ENCODE measurements around the gene ICAM3.

Gene ICAM3

DNA sequence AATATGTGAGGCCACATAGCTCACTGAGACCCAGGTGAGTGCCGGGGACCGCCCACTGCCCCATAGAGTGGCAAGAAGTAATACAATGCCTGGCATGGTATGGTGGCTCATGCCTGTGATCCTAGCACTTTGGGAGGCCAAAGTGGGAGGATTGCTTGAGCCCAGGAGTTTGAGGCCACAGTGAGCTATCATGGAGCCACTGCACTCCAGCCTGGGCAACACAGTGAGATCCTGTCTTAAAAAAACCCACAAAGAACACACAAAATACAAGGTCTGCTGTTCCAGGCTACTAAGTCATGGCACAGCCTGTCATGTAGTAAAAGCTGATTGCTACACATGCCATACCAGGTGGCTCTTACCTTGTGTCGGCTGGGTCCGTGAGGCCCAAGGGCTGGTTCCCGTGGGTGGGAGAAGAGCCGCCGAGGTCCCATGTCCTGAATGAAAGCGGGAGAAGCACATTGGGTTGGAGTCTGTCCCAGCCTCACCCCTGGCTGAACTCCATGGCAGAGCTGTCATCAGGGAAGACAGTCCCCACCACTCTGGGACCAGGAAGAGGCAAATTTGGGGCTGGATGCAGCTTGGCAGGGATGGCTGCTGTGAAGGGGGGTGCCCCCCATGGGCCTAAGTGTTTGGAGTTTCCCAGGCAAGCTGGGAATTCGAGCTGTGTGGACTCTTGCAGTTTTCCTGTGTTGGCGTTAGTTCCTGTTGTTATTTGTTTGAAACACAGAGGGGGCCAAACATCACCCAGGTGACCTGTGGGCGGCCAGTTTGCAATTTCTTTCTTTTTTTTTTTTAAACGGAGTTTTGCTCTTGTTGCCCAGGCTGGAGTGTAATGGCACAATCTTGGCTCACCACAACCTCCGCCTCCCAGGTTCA lies 20.4 kb downstream of the ICAM3 start:
- DNase-seq, result no peak

DNA sequence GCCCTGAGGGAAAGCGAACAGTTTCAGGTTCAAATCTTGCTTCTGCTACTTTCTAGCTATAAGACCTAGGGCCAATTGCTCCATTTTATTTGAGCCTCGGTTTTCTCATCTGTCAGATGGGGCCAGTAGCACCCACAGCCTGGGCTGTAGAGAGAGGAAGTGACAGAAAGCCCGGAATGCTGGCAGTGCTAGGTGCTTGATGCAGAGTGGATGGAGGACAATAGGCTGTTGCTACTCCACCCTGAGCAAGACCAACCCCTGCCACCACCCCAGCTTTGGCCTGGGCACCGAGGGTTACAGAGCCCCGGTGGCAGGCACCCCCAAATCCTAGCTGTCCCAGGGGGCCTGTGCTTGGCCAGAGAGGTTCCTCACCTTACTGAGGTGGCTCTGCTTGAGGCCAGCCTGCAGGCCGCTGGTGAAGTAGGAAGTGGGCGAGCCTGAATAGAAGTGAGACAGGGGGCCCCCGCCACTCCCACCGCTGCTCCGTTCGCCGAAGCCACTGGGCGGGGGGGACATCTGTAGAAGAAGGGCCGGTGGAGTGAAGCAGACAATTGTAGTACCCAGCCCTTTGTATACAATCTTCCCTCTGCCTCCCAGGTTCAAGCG lies 21.5 kb downstream of the ICAM3 start:
- no peak for DNase-seq

DNA sequence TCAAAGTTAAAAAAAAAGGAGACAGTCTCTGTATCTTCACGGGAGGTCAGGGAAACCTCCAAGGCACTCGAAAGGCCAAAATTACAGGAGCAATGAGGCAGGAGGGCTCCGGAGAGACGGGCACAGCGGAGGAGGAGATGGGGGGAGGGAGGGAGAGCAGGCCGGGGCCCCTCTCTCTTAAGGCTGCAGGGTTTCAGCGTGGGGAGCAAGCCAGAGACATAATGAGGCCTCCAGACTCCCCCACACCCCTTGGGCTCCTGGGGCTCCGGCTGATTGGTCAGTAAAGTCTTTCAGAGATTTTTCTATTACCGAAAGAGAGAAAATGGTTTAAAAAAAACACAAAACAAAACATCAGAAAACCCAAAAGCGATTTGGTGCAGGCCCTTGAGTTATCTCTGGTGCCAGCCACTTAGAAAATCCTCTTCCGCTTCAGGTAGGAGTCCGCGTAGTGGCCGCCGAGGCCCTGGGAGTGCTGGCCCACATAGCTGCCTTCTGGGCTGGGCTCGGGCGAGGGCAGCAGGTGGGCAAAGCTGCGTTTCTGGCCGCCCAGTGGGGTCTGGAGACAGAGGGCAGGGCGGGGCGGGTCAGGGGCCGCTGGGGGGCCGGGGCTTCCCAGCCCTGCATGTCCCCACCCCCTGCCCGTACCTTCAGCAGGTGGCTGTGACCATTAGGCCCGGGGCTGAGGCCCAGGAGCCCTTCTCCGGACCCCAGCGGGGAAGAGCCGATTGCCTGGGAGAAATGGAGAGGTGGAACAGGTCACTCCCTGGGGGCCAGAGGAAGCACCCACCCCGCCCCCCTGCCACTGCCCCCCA lies 22.2 kb downstream of the ICAM3 start:
- DNase-seq, result no peak

DNA sequence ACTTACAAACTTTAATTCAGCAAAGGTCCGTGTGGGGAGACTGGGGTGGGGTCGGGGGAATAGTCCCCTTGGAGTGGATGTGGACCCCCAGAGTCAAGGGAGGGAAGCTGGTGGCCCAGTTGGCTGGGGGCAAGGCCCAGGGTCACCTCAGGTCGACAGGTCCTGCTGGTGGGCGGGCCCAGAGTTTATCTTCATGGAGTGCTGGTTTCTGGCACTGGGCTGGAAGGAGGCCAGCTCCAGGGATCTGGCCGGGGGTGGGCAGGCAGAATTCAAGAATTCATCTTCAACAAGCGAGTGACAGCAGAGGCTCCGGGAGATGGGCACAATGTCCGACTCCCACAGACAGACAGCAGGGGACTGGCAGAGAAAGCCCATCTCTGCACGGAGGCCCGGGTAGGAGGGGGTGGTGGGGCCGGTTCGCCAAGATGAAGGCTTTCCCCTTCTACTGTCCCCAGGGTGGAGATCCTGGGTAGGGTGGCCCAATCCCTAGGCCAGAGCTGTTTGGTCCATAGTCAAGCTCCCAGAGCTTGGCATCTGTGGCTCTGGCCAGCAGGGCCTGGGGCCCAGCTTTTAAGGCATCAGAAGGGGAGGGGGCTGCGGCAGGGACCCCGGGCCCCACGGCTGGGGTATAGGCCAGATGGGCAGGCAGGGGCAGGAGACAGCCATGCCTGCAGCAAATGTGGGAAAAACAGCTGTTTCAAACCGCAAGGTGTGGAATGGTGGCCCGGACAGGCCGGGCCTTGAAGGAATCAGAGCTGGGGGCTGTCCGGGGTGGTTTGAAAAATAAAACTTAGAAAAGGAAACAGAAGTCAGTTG lies 23.0 kb downstream of the ICAM3 start:
- no peak for DNase-seq

DNA sequence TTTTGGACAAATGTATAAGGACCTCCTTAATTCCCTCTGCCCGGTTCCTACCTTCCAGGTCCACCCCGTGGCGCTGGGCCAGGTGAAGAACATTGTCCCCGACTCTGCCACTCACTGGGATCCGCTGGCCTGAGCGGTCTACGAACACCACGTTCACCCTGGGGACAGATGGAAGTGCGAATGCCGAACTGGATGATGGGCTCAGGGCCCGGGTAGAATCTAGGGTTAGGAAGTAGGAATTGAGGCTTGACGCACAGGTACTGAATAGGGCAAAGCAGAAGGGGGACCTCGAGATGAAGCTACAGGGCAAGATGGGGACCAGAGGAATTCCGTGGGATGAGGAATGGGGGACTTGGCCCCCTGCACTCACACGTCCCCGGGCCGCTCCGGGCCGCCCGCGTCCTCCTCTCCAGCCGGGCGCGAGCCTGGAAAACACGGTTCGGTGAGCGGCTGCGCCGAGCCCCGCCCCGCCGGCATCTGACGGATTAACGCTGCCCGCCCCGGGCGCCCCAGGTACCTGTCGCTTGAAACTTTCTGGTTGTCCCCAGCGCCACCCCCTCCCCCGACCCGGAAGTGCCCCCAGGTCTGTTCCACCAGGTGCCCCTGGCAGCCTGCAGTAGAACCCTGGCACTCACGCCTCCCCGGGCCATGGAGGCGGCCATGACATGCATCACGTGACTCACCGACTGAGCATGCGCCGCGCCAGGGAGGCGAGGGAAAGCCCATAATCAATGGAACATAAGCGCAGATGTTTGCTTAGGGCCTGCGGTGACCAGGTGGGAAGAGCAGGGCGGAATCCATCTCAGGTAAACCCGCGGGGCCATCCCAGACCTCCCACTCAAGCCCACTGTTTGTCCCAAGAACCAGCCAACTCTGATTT lies 23.8 kb downstream of the ICAM3 start, which contains the start of gene FDX2:
TSS of gene FDX2 (minus strand) at position 681 of the 880 bp plus-strand sequence. CDS start at position 662, 19 bp downstream.
- DNase-seq, result peak; percentile 85 to 94 (median 89)

DNA sequence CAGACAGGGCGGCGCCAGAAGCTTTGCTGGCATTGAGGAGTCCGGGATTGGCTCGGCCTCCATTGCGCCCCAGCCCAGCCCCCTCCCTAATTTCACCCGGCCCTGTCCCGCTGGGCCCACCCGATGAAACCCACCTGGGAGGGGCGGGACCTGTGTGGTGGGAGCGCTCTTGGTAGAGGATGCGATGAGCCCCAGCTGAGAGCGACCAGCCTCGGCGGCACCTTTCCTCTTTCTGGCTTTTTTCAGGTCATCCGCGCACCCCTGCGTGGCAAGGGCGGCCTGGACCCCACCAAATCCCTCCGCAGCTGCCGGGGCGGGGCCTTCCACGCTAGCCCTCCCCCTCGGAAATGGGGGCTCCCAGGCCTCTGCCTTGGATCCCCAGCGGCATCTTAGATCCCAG lies 30.0 kb downstream of the ICAM3 start, which contains the start of gene ZGLP1:
TSS of gene ZGLP1 (minus strand) at position 393 of the 400 bp plus-strand sequence.
- DNase-seq, result no peak

DNA sequence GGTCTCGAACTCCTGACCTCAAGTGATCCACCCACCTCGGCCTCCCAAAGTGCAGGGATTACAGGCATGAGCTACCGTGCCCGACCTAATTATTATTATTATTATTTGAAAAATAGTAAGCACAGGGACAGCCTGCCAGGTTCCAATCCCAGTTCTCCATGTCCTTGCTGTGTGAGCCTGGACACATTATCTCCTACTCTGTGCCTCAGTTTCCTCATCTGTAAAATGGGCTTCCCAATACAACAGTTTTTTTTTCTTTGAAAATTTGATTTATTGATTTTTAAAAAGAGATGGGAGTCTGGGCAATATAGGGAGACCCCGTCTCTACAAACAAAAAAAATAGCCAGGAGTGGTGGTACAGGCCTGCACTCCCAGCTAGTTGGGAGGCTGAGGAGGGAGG lies 33.1 kb downstream of the ICAM3 start:
- DNase-seq, result no peak

DNA sequence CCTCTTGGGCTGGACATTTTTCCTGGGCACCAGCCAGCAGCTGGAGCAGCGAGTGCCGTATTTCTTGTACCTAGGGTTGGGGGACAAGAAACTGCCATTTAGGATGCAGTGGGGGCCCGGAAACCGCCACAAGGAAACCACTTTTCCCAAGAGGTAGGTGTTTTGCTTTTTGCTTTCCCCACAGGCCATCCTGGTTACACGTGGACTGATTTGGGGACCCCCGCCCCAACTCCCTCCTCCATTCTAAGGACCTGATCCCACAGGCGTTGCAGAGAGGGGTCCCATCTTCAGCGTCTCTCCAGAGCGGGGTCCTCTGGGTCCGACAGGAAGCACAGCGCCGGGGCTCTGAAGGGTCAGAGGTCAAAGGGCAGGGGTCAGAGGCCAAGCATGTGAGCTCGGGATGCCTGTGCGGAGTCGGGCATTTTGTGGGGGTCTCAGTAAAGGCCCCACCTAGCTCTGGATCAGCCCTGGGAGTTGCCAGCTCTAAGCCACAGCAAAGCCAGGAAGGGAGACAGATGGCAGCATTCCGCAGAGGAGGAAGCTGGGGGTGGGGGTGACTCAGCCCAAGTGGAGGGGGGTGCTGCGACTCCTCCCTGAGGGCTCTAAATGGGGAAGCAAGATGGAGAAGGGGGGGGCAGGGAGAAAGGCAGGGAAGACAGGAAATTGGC lies 34.2 kb downstream of the ICAM3 start:
- peak; percentile 85 to 92 (median 90) for DNase-seq

DNA sequence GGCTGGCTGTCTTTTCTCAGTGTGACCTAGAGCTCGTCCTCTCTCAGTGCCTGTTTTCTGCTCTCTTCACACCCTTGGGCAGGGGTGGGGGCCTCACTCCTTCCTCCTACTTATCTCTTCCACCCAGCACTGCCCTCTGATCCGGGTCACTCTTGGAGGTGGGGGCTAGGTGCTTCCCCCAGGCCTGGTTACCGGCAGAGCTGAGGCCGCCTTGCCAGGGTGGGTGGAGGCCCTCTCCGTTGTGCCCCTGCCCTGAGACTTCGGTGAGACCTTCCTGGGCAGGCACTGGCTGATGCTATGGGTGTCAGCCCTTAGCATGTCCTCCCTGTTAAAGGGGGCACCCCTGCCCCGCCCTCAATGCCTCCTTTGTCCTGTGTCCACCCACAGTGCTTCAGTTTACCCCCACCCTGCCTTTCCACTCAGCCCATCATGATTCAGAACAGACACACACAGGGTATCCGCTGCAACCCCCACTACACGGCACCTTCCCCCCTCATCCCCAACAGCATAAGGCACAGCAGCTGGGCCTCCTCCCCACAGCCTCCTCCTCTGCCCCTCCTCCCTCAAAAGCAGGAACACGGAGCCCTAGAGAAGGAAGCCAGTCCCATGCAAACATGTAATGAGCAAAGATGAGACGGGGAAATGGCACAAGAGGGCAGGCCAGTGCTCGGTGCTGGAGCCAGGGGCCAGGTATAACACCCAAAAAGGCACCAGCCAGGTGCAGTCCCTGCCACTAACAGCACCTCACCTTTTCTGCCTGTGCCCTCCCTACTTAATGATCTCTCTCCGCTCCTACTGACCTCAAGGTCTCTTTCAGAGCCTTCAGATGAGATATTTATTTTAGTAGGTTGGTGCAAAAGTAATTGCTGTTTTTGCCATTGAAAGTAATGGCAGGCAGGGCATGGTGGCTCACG lies 39.6 kb downstream of the ICAM3 start:
- peak; percentile 69 to 84 (median 81) for DNase-seq

DNA sequence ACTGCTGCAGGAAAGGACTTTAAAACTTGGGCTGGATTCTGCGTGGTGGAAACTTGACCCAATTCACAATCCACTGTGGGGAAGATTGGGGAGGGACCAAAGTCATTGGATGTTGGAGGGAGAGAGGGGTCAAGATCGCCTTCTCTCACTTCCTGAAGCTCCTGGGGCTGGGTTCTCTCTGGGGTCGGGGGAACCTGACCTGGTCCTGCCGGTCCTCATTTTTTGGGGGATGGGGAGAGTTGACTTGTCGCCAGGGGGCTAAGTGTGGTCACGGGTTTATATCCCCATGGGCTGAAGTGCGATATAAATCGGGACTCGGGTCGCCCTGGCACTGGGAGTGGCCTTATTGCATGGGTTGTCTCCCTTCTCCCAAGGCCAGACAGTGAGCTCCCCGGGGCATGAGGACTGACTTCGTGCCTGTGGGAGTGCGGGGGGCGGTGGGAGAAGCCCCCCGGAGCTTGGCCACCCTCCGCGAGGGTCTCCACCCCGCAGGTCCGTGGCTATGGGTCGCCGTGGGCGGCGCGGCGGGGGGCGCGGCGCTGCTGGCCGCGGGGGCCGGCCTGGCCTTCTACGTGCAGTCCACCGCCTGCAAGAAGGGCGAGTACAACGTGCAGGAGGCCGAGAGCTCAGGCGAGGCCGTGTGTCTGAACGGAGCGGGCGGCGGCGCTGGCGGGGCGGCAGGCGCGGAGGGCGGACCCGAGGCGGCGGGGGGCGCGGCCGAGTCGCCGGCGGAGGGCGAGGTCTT lies 43.4 kb downstream of the ICAM3 start:
- DNase-seq, result peak in 1 of 4 experiments; percentile 32

DNA sequence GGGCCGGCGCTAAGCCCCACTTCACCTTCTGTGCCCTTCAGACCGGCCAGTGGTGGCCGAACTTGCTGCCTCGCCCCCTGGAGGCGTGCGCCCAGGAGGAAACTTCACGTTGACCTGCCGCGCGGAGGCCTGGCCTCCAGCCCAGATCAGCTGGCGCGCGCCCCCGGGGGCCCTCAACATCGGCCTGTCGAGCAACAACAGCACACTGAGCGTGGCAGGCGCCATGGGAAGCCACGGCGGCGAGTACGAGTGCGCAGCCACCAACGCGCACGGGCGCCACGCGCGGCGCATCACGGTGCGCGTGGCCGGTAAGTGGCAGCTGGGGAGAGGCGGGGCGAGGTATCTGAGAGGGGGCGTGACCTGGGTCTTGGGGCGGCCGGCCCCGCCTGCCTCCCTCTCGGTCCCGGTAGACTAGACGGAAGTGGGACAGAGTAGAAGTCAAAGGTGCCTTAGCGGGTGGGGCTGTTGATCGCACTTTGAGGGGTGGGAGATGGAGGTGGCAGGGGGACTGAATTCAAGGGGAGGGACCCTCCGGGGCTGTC lies 44.0 kb downstream of the ICAM3 start:
- DNase-seq, result peak; percentile 64 to 88 (median 68)

DNA sequence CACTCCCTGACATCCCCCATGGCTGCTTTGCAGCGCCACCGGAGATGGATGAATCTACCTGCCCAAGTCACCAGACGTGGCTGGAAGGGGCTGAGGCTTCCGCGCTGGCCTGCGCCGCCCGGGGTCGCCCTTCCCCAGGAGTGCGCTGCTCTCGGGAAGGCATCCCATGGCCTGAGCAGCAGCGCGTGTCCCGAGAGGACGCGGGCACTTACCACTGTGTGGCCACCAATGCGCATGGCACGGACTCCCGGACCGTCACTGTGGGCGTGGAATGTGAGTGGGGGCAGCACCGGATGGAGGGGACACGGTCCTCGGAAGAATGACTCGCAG lies 45.1 kb downstream of the ICAM3 start:
- DNase-seq, result peak in 2 of 4 experiments; percentile 51 to 65

DNA sequence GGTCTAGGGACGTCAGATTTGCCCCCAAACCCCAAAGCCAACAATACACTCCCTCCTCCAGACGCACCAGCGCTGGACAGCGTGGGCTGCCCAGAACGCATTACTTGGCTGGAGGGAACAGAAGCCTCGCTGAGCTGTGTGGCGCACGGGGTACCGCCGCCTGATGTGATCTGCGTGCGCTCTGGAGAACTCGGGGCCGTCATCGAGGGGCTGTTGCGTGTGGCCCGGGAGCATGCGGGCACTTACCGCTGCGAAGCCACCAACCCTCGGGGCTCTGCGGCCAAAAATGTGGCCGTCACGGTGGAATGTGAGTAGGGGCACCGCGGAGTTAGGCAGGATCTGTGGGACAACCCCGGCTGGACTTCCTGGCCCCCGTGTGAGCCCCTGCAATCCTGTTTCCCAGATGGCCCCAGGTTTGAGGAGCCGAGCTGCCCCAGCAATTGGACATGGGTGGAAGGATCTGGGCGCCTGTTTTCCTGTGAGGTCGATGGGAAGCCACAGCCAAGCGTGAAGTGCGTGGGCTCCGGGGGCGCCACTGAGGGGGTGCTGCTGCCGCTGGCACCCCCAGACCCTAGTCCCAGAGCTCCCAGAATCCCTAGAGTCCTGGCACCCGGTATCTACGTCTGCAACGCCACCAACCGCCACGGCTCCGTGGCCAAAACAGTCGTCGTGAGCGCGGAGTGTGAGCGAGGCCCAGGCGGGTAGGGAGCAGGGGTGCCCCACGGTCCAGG lies 45.6 kb downstream of the ICAM3 start:
- DNase-seq, result no peak

DNA sequence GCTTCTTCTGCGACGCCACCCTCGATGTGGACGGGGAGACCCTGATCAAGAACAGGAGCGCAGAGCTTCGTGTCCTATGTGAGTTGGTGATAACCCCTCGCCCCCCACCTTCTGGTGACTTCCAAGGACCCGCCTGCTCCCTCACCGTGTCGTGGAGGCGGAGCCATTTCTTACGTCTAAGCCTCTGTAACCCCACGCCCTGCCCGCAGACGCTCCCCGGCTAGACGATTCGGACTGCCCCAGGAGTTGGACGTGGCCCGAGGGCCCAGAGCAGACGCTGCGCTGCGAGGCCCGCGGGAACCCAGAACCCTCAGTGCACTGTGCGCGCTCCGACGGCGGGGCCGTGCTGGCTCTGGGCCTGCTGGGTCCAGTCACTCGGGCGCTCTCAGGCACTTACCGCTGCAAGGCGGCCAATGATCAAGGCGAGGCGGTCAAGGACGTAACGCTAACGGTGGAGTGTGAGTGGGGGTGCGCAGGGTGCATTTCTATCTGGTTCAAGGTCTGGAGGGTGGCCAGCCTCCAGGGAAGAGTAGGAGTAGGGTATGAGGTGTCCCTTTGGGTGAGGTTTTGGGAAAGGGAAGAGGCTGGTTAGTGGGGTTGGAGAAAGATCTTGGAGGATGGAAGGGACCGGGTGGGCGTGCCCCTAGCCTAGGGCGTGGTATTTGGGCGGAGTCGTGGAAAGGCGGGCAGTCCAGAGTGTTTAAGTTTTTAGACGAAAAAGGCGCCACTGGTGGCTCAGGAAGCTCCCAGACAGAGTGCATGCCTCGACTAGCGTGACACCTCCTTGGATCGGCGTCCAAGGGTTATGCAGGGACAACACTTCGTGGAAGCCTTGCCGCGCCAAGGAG lies 46.4 kb downstream of the ICAM3 start:
- peak in 1 of 4 experiments; percentile 50 for DNase-seq

DNA sequence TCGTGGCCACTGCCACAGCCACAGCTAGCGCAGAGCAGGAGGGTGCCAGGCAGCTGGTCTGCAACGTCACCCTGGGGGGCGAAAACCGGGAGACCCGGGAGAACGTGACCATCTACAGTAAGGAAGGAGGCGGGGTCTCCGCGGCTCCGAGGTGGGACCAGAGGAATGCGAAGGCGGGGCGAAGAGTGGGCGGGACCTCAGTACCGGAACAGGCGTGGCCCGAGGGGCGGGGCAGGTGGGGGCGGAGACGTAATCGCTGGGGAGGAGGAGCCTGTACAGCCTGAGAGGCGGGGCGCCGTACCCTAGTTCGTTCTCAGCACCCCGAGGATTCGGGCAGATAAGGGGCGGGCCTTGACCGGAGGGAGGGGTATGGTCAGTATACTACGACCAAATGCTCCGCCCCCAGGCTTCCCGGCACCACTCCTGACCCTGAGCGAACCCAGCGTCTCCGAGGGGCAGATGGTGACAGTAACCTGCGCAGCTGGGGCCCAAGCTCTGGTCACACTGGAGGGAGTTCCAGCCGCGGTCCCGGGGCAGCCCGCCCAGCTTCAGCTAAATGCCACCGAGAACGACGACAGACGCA lies 47.1 kb downstream of the ICAM3 start:
- peak; percentile 94 to 98 (median 96) for DNase-seq

DNA sequence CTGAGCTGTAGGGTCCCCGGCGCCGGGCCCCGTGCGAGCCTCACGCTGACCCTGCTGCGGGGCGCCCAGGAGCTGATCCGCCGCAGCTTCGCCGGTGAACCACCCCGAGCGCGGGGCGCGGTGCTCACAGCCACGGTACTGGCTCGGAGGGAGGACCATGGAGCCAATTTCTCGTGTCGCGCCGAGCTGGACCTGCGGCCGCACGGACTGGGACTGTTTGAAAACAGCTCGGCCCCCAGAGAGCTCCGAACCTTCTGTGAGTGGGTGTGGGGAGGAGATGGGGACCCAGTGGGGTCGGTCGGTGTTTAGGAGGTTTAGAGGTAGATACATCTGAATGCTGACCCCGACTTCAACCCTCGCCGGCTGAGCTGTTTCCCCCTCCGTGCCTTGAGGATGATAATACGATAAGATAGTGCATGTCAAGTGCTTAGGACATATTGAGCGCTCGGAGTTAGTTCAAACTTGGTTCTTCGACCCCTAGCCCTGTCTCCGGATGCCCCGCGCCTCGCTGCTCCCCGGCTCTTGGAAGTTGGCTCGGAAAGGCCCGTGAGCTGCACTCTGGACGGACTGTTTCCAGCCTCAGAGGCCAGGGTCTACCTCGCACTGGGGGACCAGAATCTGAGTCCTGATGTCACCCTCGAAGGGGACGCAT lies 47.7 kb downstream of the ICAM3 start:
- no peak for DNase-seq

All from suppressor macrophage (primary cell).